ENCODE results near the gene CERS6. TPM values are rescaled to one million over a fixed set of nuclear protein-coding genes. Genes with fewer than 3 reads are reported as not detected.

CERS6 gene
- total and polyA plus RNA-seq, 10 of the 15 experiments (the other 5 are each of a cell fraction or from before 2014, with no cell fraction given) = 1.3 to 20.4 (median 14.1) TPM

DNA sequence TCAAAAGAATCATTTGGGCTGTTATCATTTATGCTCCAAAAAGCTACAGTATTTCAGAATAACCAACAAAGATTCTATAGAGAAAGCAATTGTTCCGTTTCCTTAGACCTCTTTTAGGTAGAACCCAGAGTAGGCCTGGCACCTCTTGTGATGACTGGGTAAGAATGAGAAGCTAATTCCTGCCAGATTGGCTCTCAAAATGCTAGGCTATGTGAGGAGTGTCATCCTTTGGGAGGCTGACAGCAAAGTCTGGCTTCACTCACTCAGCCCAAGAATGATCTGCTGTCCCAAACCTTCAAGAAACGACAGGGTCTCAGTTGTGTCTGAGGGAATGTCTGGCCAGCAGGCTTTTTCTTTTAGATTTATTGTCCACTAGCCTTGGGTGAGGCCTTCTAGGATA, 4.5 kb downstream of the CERS6 start:
- POLR2A ChIA-PET = interaction anchor here (0.5 kb wide), 1 partner anchor 17 kb away, joined by 5 read pairs; no protein-coding TSS in a partner anchor
- peak overlapping the region; percentile 75; the same call in 1 of the 2 replicates for H3K4me3 ChIP-seq
- FAIRE-seq (peak; percentile 49), DNase-seq (ENCODE audit: low read depth, low spot score) (no peak), ATAC-seq (no peak)
- BruUV-seq (replicated peaks) = TSS peak; percentile 28
- H4K20me1 ChIP-seq (ENCODE audit: control insufficient read depth, insufficient read depth) = 0 out of 2 replicates have a peak, but pooled peaks cover 2% of the 10 kb centered on the region
- no peaks in the 10 kb centered on the region for H3K9me3 ChIP-seq (replicated peaks; ENCODE audit: control insufficient read depth, insufficient read depth, low read length)
- H3K27ac ChIP-seq (ENCODE audit: control insufficient read depth, insufficient read depth) = peak overlapping the region; percentile 59
- TF ChIP-seq ZNF24 (IDR thresholded peaks at IDR 0.05) (no peak), YBX1 (IDR thresholded peaks at IDR 0.05) (no peak), CREB1 (IDR thresholded peaks at IDR 0.05; ENCODE audit: low read depth) (no peak), BACH1 (IDR thresholded peaks at IDR 0.05; ENCODE audit: borderline replicate concordance) (no peak)
- TF ChIP-seq, protein P1, sequence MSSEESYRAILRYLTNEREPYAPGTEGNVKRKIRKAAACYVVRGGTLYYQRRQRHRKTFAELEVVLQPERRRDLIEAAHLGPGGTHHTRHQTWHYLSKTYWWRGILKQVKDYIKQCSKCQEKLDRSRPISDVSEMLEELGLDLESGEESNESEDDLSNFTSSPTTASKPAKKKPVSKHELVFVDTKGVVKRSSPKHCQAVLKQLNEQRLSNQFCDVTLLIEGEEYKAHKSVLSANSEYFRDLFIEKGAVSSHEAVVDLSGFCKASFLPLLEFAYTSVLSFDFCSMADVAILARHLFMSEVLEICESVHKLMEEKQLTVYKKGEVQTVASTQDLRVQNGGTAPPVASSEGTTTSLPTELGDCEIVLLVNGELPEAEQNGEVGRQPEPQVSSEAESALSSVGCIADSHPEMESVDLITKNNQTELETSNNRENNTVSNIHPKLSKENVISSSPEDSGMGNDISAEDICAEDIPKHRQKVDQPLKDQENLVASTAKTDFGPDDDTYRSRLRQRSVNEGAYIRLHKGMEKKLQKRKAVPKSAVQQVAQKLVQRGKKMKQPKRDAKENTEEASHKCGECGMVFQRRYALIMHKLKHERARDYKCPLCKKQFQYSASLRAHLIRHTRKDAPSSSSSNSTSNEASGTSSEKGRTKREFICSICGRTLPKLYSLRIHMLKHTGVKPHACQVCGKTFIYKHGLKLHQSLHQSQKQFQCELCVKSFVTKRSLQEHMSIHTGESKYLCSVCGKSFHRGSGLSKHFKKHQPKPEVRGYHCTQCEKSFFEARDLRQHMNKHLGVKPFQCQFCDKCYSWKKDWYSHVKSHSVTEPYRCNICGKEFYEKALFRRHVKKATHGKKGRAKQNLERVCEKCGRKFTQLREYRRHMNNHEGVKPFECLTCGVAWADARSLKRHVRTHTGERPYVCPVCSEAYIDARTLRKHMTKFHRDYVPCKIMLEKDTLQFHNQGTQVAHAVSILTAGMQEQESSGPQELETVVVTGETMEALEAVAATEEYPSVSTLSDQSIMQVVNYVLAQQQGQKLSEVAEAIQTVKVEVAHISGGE (CRISPR knock-in tag; IDR thresholded peaks at IDR 0.05) = no peak
- TF ChIP-seq, protein P2, sequence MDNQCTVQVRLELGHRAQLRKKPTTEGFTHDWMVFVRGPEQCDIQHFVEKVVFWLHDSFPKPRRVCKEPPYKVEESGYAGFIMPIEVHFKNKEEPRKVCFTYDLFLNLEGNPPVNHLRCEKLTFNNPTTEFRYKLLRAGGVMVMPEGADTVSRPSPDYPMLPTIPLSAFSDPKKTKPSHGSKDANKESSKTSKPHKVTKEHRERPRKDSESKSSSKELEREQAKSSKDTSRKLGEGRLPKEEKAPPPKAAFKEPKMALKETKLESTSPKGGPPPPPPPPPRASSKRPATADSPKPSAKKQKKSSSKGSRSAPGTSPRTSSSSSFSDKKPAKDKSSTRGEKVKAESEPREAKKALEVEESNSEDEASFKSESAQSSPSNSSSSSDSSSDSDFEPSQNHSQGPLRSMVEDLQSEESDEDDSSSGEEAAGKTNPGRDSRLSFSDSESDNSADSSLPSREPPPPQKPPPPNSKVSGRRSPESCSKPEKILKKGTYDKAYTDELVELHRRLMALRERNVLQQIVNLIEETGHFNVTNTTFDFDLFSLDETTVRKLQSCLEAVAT (IDR thresholded peaks at IDR 0.05) = no peak
- TF ChIP-seq, protein P3, sequence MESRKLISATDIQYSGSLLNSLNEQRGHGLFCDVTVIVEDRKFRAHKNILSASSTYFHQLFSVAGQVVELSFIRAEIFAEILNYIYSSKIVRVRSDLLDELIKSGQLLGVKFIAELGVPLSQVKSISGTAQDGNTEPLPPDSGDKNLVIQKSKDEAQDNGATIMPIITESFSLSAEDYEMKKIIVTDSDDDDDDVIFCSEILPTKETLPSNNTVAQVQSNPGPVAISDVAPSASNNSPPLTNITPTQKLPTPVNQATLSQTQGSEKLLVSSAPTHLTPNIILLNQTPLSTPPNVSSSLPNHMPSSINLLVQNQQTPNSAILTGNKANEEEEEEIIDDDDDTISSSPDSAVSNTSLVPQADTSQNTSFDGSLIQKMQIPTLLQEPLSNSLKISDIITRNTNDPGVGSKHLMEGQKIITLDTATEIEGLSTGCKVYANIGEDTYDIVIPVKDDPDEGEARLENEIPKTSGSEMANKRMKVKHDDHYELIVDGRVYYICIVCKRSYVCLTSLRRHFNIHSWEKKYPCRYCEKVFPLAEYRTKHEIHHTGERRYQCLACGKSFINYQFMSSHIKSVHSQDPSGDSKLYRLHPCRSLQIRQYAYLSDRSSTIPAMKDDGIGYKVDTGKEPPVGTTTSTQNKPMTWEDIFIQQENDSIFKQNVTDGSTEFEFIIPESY (IDR thresholded peaks at IDR 0.05) = no peak
- in situ Hi-C loops (cut with MboI) = no loop called here
- SMC1A ChIA-PET (ENCODE audit: uncharacterized antibody, unreplicated experiment) = no interaction called here
- peaks cover 22% of the 10 kb centered on the region for H3K4me1 ChIP-seq (ENCODE audit: control insufficient read depth, insufficient read depth, low read length)
- H3K27me3 ChIP-seq (replicated peaks in 1 of 2; ENCODE audit: control insufficient read depth in 2 of 2, insufficient read depth in 2 of 2, low read length in 1 of 2) = no peaks in the 10 kb centered on the region
- H3K9ac ChIP-seq (ENCODE audit: control insufficient read depth, insufficient read depth, low read length) = peak overlapping the region; percentile 59; the same call in 1 of the 2 replicates
- H3K79me2 ChIP-seq (ENCODE audit: control insufficient read depth, insufficient read depth, low read length) = peaks cover 94% of the 10 kb centered on the region
- H2AFZ ChIP-seq (ENCODE audit: control insufficient read depth, low read depth, low read length) = no peak overlapping the region
- H3K4me2 ChIP-seq (ENCODE audit: control insufficient read depth, insufficient read depth) = peak overlapping the region; percentile 86
- 91% methylated on average over 2 of the region's 2 CpGs for WGBS (ENCODE audit: insufficient coverage, insufficient replicate concordance, low lambda C conversion rate, missing lambda C conversion rate)
- CTCF ChIA-PET = interaction anchor here (1.3 kb wide), 1 partner anchor 14 kb away, joined by 5 read pairs; no protein-coding TSS in a partner anchor
- no peaks in the 10 kb centered on the region for H3K36me3 ChIP-seq (ENCODE audit: control insufficient read depth in 2 of 2, insufficient read depth in 2 of 2, low read length in 1 of 2)
- RAD21 ChIA-PET (ENCODE audit: unreplicated experiment) = no interaction called here
- intact Hi-C loops (cut with micrococcal nuclease; ENCODE audit: unreplicated experiment) = loop anchor here (5.0 kb wide), 1 partner anchor 297 kb away; no protein-coding TSS in a partner anchor

Measured in GM12878 (cell line).